ENCODE data around the gene TTC22. TPM values are rescaled to one million over a fixed set of nuclear protein-coding genes. Genes with fewer than 3 reads are reported as not detected.

The TTC22 gene
- total RNA-seq, 1 experiment from 2014 or later = 0.59 TPM

DNA sequence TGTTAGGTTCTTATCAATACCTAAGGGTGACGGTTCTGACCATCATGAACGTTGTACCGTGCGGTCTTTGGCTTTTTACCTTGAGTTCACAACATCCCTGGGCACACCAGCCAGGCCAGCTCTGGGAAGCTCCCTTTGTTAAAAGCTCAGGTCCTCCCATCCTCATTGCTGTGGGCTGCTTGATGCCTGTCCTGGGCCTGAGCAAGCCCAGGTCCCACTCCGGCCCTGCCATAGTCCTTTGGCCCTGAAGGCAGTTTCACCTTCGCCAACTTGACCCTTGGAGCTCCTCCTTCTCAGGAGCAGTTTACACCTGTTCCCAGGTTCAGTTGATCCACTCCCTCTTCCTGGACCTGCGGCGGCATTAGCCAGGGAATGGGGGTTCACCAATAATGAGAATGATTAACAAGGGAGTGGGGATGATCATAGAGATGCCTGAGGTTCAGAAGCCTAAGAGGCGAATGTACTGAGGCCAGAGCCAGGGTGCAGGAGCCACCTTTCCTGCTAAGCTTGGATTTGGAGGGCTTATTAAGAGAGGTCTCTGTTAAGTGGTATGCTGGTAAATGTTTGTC is 45.7 kb upstream of the TTC22 start:
- Mint-ChIP-seq H3K9me3 (no peaks in the 10 kb centered on the region), H3K4me1 (no peaks in the 10 kb centered on the region), H3K27me3 (ENCODE audit: low read depth) (no peaks in the 10 kb centered on the region), H3K27ac (peak overlapping the region in 1 of 3 experiments; percentile 63; a peak in 1 of 7 replicates), H3K4me3 (no peak overlapping the region), H3K36me3 (ENCODE audit: insufficient read depth in 1 of 3, low read depth in 3 of 3) (peaks cover 31 to 46% (median 32%) of the 10 kb centered on the region in 3 experiments)
- no peak overlapping the region for H4K91ac ChIP-seq (ENCODE audit: insufficient read length, low read depth, low read length)
- H3K27ac ChIP-seq (ENCODE audit: insufficient read length, low read depth, low read length) = no peak overlapping the region
- no peak overlapping the region for H2AK5ac ChIP-seq (ENCODE audit: insufficient read length, low read length)
- no peak overlapping the region for H2BK20ac ChIP-seq (ENCODE audit: low read depth, low read length, poor library complexity, severe bottlenecking)
- no peaks in the 10 kb centered on the region for H3K23me2 ChIP-seq (ENCODE audit: insufficient read length, low read depth, low read length, poor library complexity, severe bottlenecking)
- no peak overlapping the region for H2AFZ ChIP-seq (ENCODE audit: low read length)
- no peak overlapping the region for H4K5ac ChIP-seq (ENCODE audit: insufficient read length, low read depth, low read length)
- H3K18ac ChIP-seq (ENCODE audit: insufficient read length, low read depth, low read length) = no peak overlapping the region
- no peak overlapping the region for H3K23ac ChIP-seq (ENCODE audit: insufficient read length, low read depth, low read length)
- H3K4me2 ChIP-seq (ENCODE audit: insufficient read depth, insufficient read length, low read length) = no peak overlapping the region
- no peak overlapping the region for H2BK5ac ChIP-seq (ENCODE audit: insufficient read length, low read length)
- no peak overlapping the region for H3K9ac ChIP-seq (ENCODE audit: extremely low read depth, insufficient read length, low read length)
- no peak overlapping the region for H3T11ph ChIP-seq (ENCODE audit: low read length)
- H4K8ac ChIP-seq (replicated peaks; ENCODE audit: insufficient read length, low read depth, low read length) = no peak overlapping the region
- no peak overlapping the region for H2BK15ac ChIP-seq (ENCODE audit: low read depth, low read length)
- no peak overlapping the region for H3K56ac ChIP-seq (ENCODE audit: insufficient read length, low read depth, low read length)
- H3K9me3 ChIP-seq (ENCODE audit: control insufficient read depth, low read depth, low read length) = no peaks in the 10 kb centered on the region
- no peaks in the 10 kb centered on the region for H3K27me3 ChIP-seq (ENCODE audit: insufficient read depth, low read length)
- H3K14ac ChIP-seq (ENCODE audit: insufficient read depth, low read length) = no peak overlapping the region
- no CpG with 5 or more reads among the region's 9 CpGs for WGBS (ENCODE audit: extremely low coverage, insufficient read length, low lambda C conversion rate)
- no peak overlapping the region for H3K4ac ChIP-seq (ENCODE audit: low read depth, low read length)
- H3K79me1 ChIP-seq (ENCODE audit: insufficient read depth, low read depth, low read length, poor library complexity, severe bottlenecking) = no peaks in the 10 kb centered on the region
- H4K20me1 ChIP-seq (ENCODE audit: control insufficient read depth, insufficient read depth, insufficient read length) = no peaks in the 10 kb centered on the region
- peak; percentile 31 for DNase-seq
- TF ChIP-seq, protein P1, sequence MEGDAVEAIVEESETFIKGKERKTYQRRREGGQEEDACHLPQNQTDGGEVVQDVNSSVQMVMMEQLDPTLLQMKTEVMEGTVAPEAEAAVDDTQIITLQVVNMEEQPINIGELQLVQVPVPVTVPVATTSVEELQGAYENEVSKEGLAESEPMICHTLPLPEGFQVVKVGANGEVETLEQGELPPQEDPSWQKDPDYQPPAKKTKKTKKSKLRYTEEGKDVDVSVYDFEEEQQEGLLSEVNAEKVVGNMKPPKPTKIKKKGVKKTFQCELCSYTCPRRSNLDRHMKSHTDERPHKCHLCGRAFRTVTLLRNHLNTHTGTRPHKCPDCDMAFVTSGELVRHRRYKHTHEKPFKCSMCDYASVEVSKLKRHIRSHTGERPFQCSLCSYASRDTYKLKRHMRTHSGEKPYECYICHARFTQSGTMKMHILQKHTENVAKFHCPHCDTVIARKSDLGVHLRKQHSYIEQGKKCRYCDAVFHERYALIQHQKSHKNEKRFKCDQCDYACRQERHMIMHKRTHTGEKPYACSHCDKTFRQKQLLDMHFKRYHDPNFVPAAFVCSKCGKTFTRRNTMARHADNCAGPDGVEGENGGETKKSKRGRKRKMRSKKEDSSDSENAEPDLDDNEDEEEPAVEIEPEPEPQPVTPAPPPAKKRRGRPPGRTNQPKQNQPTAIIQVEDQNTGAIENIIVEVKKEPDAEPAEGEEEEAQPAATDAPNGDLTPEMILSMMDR (conservative IDR thresholded peaks at IDR 0.05) = no peak
- no peaks in the 10 kb centered on the region for H3K79me2 ChIP-seq (ENCODE audit: insufficient read depth, low read length)
- no peak overlapping the region for H2BK120ac ChIP-seq (ENCODE audit: low read depth, low read length, poor library complexity, severe bottlenecking)
- H2BK12ac ChIP-seq (ENCODE audit: insufficient read length, low read depth, low read length) = no peak overlapping the region
- no peaks in the 10 kb centered on the region for H3K4me1 ChIP-seq (ENCODE audit: insufficient read depth, low read length)
